ENCODE measurements around the gene SEC14L1.
"Not testable (repeated sequence)": the region's sequence is repeated elsewhere in the genome, so short reads cannot be mapped to it uniquely, and the experiment has no call there.

The SEC14L1 gene

DNA sequence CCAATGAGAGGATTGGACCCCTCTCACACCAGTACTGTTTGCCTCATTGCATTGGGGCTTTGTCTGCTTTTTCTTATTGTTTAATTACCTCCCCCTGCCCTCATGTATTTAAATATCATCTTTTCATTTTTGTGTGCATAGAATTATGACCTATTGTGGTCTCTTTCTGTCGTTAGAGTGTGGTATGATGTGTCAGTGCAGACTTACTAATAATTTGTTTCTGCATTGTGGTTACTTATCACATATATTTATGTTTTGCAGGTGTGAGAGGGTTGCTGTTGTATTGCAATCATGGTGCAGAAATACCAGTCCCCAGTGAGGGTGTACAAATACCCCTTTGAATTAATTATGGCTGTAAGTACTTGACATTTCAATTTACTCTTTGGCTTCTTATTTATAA is 2.5 kb downstream of the SEC14L1 start:
- DNase-seq, result no peak

- DNase-seq, result no peak
These were observed 3.5 kb downstream of the SEC14L1 start for GRCh38 chr17:77144227-77144626.

- no peak for DNase-seq
These were observed 4.4 kb downstream of the SEC14L1 start for GRCh38 chr17:77145224-77145611.

DNA sequence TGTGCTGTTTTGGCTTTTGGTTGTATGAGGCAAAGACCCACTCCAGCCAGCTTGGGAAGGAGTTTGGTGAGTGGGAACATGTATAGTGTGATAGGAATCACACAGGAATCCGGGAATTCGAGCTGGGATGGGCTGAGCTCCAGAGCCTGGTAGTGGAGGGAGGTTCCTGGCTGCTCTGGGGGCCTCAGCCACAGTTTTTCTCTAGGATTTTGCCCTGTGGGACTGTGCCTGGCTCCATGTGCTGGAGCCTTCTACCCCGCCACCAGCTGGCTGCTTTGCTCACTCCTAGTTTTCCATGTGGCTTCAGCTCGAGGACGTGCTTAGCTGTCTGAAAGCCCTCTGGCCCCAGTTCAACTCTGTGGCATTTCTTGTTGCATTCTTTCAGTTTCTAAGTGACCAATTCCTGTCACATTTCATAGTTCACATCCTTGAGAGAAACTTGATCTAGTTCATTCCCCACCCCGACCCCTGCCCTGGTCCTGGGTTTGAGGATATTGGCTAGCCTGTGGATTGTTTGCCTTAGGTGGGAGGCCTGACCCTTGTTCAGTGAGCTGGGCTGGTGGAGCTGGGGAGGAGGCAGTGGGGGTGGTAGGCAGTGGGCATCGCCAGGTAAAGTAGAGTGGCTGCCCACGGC is 5.0 kb downstream of the SEC14L1 start:
- DNase-seq, result no peak

- no peak for DNase-seq
These were observed 5.5 kb downstream of the SEC14L1 start for GRCh38 chr17:77146246-77146632.

DNA sequence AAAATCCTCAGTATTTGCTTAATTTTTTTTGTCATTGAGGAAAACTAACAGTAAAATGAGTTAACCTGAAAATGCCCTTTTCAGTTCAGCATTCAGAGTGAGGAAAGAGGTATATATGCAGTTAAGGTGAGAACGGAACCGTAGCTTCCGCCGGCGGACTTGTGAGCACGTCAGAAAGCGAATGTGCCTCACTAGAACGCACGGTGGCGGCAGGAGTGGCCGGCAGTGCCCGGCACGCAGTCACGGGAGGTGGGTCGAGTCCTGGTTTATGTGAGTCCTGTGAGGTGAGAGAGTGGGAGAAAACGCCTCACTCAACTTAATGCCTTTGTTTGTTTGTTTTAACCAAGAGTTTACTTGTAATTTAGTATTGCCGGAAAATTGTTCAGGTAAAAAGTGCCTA is 6.1 kb downstream of the SEC14L1 start:
- no peak for DNase-seq

DNA sequence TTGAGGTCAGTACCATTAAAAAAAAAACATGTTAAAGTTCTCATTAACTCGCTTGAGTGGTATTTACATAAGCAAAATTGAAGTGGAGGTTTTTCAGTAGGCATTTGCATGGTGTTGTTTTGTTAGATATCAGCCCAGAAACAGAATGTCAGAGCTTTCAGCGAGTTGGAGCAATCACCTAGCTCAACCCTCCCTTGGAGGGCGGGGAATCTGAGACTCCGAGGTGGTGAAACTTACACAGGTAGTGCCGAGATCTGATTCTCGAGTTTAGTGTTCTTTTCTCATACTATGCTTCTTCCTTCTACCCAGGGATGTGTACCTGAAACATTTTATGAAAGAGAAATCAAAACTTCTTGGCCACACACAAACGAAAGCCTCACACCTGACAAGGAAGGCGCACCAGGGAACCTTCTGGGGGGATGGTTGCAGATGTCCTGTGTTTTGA is 6.6 kb downstream of the SEC14L1 start:
- DNase-seq, result no peak

GRCh38 chr17:77148077-77148939 is 7.5 kb downstream of the SEC14L1 start:
- no peak for DNase-seq

- DNase-seq, result no peak
These were observed 8.3 kb downstream of the SEC14L1 start for GRCh38 chr17:77148940-77149510.

DNA sequence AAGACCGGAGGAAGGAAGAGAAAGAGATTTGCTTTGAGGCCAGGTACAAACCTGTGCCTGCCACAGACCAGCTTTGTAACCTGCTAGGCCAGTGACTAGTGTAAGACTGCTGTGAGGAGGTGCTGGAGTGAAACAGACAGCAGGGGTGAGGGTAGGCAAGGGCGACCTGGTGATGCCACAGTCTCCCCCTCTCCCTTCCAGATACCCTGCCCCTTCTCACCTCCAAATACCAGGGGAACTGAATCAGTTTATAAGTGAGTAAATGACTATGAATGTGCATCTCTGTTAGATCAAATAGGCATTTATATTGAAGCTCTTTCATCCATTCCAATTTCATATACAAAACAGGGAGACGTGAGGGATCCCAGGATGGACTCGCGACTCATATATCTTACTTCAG is 9.4 kb downstream of the SEC14L1 start:
- no peak for DNase-seq

GRCh38 chr17:77151186-77151585 is 10.4 kb downstream of the SEC14L1 start:
- DNase-seq, result no peak

GRCh38 chr17:77152056-77152455 is 11.3 kb downstream of the SEC14L1 start:
- DNase-seq, result not testable (repeated sequence)

DNA sequence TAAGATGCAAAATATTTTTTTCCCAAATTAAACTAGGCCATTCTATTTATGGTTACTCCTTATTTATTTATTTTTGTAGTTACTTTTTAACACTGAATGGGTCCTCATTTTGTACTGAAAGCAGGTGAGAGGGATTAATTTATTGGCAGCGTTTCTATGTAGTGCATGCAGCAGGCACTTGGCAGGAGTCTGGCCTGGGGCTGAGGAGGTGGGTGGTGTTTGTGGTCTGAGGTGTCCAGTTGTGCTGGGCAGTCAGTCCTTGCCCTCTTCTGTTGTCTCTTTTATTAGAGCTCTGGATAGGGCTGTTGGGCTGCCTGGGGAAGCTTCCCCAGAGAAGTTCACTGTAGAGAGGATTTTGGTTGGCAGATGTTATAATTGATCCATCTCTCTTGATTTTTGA is 12.7 kb downstream of the SEC14L1 start:
- no peak for DNase-seq

DNA sequence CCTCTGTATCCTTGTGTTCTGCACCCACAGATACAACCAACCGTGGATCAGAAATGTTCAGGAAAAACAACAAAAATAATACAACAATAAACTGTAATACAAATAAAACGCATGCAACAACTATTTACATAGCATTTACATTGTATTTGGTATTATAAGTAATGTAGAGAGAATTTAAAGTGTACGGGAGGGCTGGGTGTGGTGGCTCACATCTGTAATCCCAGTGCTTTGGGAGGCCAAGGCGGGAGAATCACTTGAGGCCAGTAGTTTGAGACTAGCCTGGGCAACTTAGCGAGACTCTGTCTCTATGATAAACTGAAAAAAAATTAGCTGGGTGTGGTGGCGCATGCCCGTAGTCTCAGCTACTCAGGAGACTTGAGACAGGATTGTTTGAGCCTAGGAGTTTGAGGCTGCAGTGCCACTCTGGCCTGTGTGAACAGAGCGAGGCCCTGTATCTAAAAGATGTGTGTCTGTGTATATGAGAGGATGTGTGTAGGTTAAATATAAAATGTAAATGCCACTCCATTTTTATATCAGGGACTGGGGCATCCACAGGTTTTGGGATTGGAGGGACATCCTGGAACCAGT is 13.3 kb downstream of the SEC14L1 start:
- no peak for DNase-seq

- no peak for DNase-seq
These were observed 14.4 kb downstream of the SEC14L1 start for GRCh38 chr17:77155125-77155524.

DNA sequence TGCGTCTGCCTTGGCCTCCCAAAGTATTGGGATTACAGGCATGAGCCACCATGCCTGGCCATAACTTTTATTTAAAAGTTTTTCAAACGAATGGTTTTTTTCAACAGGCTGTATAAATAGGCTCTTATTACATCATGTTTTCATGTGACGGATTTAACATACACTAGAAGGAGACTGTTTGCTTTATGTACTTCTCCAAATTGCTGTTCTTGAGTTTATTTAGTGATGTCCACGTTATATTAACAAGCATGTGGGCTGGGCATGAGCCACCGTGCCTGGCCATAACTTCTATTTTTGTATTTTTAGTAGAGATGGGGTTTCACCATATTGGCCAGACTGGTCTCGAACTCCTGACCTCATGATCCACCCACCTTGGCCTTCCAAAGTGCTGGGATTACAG is 17.0 kb downstream of the SEC14L1 start:
- DNase-seq, result not testable (repeated sequence)

DNA sequence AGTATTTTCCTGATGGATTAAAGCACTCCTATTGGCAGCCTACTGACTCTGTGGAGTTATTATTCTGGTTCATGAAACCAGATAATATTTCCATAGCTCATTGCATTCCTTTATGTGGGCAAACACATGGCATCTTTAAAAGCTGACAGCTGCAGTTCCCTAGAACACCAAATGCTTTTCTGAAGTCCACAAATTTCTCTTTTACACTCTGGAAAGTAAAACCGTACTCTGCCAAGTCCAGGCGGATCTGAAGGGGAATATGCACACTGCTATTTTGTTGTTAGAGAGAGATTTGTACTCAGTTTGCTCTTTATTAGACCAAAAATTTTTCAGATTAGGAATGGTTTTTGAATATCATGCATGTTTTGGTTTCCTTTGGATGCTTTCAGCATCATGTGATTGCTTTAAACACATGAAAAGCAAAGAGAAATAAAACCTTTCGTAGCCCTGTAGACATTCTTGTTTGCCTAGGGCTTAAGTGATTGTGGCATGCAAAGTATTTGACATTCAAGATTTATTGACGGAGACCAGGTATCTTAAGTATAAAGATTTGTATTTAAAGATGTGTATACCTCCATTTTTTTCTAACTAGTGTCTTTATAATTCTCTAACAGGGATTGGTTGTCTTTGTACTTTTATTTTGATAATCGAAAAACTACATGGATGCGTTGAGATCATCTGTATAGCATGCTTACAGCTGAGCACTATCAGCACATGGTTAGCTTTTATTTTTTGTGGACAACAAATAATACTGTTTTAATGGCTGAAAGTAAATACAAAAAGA is 19.5 kb downstream of the SEC14L1 start:
- DNase-seq, result no peak

GRCh38 chr17:77160875-77161530 is 20.2 kb downstream of the SEC14L1 start:
- DNase-seq, result no peak

GRCh38 chr17:77161953-77162352 is 21.2 kb downstream of the SEC14L1 start:
- DNase-seq, result no peak

DNA sequence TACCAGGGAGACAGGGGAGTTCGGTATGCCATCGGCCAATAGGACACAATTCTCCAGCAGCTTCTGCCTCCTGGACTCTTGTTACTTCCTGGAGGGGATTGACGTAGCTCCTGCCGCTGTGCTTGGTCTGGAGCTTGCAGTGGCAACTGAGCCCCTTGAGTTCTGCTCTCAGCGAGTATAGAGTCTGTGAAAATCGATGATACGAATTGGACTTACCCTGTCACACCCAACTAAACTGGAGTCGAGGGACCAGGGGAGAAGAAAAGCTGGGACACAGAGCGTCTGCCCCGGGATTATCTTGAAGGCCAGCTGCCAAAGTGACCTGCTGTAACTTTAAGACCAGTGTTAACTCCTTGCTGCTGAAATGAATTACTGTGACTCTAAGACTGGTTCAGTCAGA is 22.2 kb downstream of the SEC14L1 start:
- no peak for DNase-seq

DNA sequence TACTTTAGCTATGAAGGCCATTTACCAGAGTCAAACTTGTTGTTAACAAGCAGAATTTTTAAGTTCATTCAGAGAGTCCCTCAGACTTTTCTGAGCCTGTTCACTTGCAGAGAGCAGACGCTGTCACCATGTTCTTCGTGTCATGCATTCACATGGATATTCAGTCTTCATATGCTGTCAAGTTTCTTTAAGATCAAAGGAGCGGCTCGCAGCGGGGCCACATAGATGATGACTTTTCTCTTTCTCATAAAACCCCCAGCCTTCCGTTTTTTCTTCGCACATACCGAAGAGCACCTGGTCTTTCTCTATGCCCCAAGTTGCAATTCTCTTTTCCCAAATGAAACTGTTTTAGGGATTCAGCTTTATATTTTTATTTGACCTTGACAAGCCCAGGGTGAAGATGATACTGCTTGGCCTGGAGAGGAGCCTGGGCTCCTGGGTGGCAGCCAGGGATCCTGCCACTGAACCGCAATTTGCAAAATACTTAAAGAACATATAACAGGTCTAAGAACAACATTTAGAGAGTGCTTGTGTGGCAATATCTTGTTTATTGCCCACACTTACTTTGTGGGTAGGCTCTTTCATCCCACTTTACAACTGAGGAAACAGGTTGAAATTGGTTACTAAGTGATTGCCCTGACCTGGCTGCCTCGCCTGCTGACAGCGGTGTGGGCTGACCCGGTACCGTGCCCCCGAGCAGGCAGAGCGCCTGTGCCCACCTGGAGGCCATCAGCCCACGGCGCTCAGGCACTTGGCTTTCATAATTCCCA is 22.9 kb downstream of the SEC14L1 start:
- DNase-seq, result no peak
